HG02852 (cell line): ENCODE data around the gene CARD11.

Source experiments
- ATAC-seq: cut with Tn5 transposase; IDR thresholded peaks from one replicate; pipeline ENCODE4 v1.9.1; 2021; ENCODE audit warnings: mild to moderate bottlenecking, moderate library complexity; ENCODE audit not compliant: unreplicated experiment

CARD11 gene

DNA sequence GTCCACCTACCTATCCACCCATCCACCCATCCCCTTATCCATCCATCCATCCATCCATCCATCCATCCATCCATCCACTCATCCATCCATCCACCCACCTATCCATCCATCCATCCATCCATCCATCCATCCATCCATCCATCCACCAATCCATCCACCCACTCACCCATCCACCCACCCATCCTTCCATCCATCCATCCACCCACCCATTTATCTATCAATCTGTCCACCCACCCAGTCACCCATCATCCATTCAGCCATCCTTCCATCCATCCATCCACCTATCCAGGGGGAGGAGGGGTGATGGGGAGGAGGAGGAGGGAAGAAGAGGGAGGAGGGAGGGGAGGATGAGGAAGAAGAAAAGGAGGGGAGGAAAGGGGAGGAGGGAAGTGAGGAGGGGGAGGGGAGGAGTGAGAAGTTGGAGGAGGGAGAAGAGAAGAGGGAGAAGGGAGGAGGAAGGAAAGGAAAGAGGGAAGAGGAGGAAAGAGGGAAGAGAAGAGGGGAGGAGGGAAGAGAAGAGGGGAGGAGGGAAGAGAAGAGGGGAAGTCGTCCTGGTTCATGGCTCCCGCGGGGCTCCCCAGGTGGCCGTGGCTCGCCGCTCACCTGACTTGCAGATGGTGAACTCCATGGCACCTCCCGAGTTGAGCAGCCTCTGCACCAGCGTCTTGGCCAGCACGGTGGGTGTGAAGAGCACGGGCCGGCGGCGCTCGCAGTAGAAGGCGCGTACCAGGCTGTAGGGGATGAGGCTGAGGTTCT lies 130.8 kb downstream of the CARD11 start:
- no peak for ATAC-seq

DNA sequence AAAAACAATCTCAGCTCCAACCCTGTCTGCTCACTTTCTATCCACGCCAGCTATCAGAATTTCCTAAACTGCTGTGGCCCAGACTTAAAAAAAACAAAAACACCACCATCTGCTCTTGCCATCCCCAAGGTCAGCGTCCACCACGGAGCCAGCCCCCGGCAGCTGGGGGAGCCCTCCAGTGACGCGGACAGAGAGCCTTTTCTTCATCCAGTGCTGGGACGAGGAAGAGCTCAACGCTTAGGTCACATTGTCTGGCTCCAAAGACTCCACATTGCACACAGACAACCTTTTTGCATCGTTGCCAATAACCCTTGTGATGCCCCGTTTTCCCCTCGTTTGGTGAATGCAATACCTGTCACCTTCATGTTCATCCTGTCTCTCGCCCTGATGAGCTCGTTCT lies 132.2 kb downstream of the CARD11 start:
- ATAC-seq, result no peak

DNA sequence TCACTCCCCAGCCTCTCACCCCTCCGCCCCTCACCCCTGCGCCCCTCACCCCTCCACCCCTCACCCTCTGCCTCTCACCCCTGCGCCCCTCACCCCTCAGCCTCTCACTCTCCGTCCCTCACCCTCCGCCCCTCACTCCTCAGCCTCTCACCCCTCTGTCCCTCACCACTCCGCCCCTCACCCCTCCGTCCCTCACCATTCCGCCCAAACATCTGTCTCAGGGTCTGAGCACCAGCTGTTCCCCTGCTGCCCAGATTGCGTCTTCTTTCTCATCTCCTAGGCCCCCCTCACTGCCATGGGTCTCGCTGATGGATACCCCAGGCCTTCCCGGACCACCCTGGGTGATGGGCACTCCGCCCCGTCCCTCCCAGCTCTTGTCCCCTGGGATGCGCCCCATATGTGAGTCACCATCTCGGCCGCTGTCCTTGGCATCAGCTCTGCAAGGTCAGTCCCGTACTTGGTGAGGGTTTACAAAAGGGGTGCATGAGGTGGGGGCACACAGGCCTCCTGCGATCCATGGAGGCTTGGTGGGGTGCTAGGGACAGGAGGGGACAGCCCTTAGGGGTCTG lies 134.1 kb downstream of the CARD11 start:
- no peak for ATAC-seq

DNA sequence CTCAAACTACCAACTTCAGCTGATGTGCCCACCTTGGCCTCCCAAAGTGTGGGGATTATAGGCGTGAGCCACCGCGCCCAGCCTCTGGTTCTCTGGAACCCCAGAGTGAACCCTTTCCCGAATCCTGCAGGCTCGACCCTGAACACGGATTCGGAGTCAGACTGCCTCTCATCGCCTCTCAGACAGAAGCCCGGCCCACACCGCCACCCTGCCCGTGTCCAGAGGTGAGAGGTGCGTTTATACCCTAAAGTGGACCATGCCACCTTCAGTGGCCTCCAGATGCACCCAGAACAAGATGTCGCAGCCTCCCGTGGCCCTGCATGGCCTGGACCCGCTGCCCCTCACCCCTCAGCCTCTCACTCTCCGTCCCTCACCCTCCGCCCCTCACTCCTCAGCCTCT lies 134.6 kb downstream of the CARD11 start:
- ATAC-seq, result no peak

DNA sequence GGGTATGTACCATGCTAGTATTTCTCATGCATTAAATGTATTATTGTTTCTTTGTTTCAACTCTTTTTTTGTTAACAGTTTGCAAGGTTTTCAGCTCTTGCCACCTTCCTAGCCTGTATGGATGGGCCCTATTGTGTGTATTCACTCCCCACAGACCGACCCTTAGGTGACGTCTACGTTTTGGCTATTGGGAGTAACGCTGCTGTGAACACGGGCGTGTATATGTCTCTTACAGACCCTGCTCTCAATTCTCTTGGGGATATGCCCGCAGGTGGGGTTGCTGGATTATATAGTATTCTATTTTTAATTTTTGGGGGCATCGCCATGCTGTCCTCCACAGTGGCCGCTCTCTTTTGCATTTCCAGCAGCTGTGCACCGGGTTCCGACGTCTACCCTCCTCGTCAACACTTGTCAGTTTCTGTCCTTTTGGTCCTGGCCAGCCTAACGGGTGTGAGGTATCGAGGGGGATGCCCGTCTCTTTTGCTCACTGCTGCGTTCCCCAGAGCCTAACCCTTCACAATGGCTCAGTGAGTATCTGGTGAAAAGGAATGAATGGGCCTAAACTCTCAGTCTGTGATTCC lies 135.5 kb downstream of the CARD11 start:
- ATAC-seq, result no peak

DNA sequence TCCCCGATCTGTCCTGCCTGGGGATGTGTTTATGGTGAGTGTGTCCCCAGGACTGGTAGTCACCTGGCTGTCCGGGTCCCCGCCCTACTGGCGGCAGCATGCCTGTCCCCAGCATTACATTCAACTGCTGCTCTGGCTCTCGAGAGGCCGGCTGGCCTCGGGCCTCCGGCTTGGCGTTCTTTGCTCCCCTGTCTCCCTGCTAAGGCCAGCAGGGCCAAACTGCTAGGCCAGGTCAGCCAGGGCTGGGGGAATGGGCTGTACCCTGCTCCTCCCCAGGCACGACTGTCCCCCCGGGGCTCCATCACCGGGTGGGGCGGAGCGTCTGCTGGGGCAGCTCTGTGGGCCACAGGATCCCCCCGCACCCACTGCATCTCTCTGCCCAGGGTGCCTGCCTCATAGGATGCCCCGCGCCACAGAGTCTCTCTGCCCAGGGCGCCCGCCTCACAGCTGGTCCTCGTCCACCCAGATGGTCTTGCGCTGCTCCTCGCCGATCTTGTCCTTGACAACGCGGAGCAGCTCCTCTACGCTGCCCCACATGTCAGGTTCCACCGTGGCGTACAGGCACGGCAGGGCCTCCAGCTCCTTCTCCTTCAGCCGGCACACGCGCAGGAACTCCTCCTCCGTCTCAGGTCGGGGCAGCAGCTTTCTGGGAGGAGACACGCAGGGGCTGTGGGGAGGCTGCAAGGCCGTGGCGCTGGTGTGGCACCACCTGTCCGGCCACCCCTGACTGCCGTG lies 137.3 kb downstream of the CARD11 start:
- no peak for ATAC-seq

DNA sequence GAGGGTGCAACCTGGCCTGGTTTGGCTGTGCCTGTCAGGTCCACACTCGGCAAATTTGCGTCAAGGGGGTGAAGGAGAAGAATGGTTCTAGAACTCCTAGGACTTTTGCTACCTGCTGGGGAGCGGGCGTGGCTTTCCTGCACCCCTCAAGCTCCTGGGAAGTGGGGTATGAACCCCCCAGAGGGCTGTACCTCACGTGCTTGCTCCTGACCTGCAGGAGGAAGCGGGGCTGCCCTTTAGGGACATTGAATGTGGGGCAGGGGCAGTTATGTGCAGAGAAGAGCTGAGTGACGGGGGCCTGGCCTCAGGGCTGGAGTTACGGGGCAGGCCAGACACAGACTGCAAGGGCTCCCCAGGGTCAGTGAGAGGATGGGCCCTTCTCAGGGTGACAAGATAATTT lies 138.2 kb downstream of the CARD11 start:
- no peak for ATAC-seq

DNA sequence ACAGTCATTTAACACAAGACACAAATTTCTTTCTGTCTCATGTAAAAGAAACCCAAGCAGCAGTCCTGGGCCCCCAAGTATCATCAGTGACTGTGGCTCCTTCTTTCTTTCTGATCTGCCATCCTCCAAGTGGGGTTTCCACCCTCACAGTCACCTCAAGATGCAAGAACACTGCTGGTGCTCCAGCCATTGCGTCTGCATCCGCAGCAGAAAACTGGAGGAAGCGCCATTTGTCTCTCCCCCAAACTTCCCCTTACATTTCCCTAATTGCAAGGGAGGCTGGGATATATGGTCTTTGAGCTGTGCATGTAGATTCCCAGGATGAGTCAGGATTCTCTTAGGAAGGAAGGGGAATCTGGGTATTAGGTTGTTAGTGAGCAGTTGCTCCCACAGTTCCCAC lies 138.6 kb downstream of the CARD11 start:
- no peak for ATAC-seq

DNA sequence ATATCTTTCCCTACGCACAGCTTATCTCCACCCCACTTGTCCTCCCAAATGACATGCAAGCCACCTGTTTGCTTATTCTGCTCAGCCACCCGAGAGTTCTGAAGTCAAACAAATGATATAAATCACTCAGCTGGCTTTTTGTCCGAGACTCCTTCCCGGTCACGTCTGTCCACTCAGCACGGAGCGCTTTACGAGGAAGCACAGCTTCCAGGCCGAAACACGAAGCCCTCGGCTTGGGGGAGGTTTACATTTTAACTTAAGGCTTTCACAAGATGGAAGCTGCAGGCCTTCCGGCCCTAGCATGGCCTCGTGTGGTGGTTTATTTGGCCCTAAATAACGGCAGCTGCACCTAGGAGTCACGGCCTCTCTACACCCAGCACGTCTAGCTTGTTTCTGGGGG lies 139.5 kb downstream of the CARD11 start:
- ATAC-seq, result no peak

DNA sequence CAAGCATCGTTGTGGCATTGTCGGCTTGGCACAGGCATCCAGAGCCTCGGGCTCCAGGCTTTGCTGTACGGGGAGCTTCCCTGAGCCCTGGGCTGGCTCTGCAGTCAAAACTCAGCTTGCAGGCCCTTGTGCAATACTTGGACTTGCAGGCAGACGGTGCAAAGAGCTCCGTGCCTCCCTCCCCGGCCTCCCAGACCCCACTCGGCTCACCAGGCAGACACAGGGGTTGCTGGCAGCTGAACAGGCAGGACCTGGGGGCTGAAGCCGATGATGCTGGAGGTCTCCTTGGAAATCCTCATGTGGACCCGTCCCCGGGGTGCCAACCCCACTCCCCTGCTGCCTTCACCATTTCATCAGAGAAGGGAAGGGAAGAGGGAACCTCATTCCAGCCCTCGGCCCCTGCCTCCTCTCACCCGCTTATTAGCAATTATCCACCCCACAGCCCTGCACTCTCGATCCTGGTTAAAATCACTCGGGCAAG lies 139.9 kb downstream of the CARD11 start:
- ATAC-seq, result no peak

DNA sequence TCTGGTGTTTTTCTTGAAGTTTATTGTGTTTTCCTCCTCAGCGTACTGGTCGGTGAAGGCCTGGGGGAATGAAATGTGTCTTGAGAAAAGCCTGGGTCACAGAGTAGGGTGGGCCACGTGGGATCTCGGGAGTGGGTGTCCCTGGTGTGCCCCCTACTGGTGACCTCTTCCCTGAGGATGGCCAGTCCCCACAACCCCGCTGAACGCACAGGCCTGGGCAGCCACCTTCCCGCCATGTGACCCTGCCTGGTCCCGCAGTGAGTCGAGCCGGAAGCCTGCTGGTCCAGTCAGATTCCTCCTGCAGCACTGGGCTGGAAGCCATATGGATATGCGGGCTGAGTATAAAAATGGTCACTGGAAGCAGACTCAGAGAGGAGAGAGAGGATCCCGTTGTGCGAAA lies 146.6 kb downstream of the CARD11 start:
- no peak for ATAC-seq

DNA sequence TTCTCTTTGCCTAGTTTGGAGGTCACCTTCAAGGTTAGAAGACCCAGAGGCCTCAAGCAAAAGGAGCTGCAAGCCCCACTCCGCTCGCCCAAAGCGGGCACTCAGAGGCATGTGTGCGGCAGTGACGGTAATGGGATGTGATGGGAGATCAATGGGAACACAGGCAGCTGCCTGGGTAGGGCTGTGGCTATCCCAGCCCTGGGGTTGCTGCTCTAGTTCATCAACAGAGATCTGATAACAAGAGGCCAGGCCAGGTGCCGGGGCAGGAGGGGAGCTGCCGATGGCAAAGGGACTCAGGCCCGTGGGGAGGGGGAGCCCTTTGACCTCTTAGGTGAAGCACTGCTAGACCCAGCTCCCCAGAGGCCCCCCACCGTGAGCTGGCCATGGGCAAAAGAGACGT lies 147.5 kb downstream of the CARD11 start:
- no peak for ATAC-seq

DNA sequence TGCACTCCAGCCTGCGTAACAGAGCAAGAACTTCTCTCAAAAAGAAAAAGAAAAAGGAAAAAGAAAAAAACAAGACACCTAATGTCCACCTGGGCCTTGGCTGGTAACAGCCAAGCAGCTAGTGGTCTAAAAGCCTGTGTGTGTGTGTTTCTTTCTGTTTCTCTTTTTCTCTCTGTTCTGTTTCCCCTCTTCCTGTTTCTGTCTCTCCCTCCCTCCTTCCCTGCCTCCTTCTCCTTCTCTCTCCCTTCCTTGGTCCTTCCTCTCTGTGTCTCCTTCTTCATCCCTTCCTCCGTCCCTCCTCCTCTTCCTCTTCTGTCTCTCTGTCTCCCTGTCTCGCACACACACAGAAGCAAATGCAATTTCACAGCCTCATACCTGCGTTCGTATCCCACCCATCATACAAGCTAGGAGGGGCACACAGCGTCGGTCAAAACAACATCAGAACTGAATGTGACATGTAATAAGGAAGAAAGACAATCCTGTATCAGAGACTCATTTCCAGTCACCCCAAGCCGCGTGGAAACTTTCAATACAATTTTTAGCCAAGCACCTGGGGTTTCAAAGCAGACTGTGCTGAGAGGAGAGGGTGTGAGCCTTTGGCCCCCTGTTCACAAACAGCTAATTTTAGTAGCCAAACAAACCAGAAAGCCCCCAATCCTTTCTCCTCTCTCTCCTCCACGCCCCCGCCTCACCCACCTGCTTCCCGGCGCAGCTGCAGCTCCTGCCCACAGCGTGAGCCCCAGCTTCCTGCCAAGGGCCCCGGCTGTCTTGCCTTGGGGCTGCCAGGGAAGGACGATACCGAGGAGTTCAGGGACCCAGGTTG lies 149.3 kb downstream of the CARD11 start:
- ATAC-seq, result peak; percentile 66

DNA sequence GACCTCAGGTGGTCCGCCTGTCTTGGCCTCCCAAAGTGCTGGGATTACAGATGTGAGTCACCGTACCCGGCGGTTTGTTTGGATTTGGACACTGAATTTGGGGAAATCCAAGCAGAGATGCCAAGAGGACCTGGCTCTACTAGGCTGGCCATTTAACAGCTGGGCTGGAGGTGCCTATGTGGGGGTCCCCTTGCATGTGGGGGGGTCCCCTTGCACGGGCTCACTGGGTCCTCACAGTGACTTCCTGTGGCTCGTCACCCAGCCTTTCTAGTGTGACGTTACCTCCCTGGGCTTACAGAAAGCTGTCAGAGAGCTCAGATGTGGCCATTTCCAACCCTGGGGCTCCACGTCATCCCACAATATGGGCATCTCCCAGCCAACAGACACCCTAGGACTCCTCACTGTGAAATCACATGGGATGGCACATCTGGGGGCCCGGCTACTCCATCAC lies 150.2 kb downstream of the CARD11 start:
- ATAC-seq, result peak; percentile 28

DNA sequence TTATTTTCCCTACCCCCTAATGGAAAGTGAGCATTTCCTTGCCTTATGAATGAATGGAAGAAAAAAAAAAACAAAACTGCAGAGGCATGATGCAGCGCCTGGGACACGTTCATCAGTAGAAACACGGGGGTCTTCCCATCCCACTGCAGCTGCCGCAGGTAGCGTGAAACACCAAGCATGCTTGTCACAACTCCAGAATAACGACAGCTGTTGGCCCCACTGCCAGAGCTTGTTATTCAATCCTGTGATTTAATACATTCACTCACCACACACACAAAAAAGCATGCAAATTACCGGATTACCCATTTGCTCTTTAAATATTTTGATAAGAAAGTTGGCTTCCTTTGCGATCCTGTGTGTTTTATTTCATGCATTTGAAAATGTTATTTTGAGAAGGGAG lies 151.1 kb downstream of the CARD11 start:
- no peak for ATAC-seq

DNA sequence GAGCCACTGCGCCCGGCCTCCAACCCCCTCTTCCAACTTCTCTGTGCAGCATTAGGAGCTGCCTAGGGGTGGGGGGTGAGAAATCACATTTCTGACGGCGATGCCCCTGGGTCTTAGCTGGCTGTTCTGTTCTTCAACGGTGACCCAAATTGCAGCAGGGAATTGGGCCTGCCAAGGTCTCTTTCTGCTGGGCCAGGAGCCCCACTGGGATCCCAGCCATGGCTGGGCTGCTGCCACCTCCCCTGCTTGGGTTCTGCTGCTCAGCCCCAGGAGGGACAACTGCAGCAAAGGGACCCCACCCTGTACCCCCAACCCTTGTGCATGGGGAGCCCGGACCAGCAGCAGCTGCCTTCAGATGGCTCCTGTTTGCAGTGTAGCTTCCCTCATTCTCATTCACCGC lies 155.9 kb downstream of the CARD11 start:
- no peak for ATAC-seq

DNA sequence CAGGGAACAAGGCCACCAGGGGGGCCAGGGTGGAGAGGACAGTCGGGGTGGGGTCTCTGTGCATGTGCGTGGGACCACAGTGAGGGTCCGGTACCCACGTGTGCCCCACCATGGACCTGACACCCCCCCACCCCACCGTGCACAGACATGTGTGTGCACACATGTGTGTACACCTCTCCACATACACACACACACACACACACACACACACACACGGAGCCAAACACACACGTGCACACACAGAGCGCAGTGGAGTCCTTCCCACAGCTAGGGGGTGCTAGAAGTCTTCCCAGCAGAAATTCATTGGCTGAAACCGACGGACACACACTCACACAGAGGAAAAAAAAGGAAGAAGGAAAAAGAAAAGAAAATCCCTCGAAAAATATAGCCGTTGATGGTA lies 156.8 kb downstream of the CARD11 start:
- ATAC-seq, result no peak

DNA sequence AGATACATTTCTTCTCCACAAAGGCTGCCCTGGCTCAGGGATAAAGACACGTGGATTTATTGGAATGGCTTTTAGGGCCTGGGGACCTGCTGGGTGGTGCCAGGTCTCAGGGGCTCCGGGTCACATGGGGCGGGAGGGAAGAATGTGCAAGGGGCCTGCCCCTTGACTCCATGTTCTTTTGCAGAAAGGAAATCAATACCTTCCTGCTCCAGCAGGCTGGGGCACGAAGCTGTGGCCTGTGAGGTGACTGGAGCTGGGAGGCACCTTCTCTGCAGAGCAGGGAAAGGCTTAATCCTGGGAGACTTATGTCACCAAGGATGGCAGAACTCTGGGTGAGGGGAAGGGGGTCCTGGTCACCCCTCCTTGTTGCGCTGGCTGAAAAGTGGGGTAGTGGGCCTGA lies 157.3 kb downstream of the CARD11 start:
- no peak for ATAC-seq

DNA sequence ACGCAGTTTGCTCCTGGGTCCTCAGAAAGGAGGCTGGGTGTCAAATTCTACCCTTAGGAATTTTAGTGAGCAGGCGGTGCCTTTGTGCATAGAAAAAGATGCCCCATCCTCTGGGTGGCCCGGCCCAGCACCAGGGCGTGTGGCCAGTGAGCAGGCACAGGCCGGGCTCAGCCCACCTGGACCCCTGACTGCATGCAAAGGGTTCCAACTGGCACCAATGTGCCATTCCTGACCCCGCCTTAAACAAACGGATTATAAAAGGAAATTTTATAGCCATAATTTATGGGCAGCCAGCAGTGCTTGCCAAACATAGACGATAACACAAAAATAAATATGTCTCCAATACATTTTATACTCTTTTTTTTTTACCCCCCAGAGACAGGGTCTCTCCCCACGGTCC lies 159.5 kb downstream of the CARD11 start:
- ATAC-seq, result no peak

DNA sequence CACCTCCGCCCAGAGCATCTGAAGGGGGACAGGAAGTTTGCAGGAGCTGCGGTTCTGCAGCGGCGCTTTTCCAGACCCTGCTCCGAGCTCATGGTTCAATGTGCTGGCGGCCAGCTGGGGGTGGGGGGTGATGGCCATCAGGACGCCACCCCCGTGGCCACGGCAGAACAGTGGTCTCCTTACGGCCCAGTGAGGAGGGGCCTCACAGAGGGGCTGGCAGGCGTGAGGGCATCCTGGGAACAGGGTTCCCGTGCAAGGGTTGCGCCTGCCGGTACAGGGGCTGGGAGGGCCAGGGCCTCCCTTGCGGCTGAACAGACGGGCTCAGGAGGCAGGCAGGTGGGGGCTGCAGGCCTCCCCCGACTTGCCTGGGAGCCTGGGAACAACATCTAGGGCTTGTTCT lies 160.6 kb downstream of the CARD11 start:
- ATAC-seq, result no peak

DNA sequence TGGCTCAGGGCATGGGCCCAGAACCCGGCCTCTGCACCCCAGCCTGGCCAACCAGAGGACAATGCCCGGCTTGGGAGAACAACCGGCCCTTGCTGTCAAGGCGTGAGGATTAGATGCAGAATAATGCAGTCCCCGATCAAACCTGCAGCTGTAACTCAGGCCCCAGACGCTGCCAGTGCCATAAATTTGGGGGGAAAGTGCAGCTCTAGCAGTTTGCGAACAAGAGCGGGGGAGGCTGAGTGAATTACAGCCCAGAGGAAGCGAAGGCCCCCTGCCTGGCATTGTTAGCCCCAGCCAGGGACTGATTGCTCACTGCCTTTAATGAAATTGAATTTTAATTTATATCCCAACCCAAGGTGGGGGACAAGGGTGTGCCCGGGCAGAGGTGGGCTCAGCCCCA lies 161.6 kb downstream of the CARD11 start:
- ATAC-seq, result no peak
